ENCODE measurements around the gene MAP3K7CL. TPM values are rescaled to one million over a fixed set of nuclear protein-coding genes. Genes with fewer than 3 reads are reported as not detected.
A peak's percentile ranks its signal among the peaks of the same experiment; 100 is the strongest.

The MAP3K7CL gene
- total and polyA plus RNA-seq, 2 of the 8 experiments (the other 6 are each of a cell fraction or from before 2014, with no cell fraction given): not detected

GRCh38 chr21:29168891-29169315, 38.5 kb downstream of the MAP3K7CL start:
- no peak for DNase-seq (ENCODE audit: low read depth in 1 of 2, low spot score in 2 of 2)
- no peak for TF ChIP-seq BACH1 (IDR thresholded peaks at IDR 0.05; ENCODE audit: low read length)
- TF ChIP-seq PHF8 (conservative IDR thresholded peaks at IDR 0.05; ENCODE audit: low read depth, low read length): no peak
- no peak for TF ChIP-seq SAP30 (IDR thresholded peaks at IDR 0.05; ENCODE audit: insufficient read depth, insufficient replicate concordance, low read length)
- TF ChIP-seq CBX8 (IDR thresholded peaks at IDR 0.05; ENCODE audit: borderline replicate concordance, low read depth, low read length): no peak
- TF ChIP-seq POLR2AphosphoS5 (IDR thresholded peaks at IDR 0.05; ENCODE audit: low read depth, low read length): no peak
- TF ChIP-seq TAF7 (optimal IDR thresholded peaks at IDR 0.05; ENCODE audit: borderline replicate concordance, low read depth, low read length): no peak
- no peak for TF ChIP-seq ATF2 (IDR thresholded peaks at IDR 0.05; ENCODE audit: low read length)
- no peak for TF ChIP-seq ZNF274 (IDR thresholded peaks at IDR 0.05; ENCODE audit: borderline replicate concordance, extremely low read depth, low read length)
- no peak for TF ChIP-seq USF2 (IDR thresholded peaks at IDR 0.05; ENCODE audit: low read length)
- no peak for TF ChIP-seq CHD2 (IDR thresholded peaks at IDR 0.05; ENCODE audit: low read length)
- TF ChIP-seq RAD21 (IDR thresholded peaks at IDR 0.05 in 1 of 2, conservative IDR thresholded peaks at IDR 0.05 in 1 of 2; ENCODE audit: low read depth in 2 of 2, low read length in 2 of 2): no peak

More at GRCh38 chr21:29168891-29169315, 38.5 kb downstream of the MAP3K7CL start:
- no peak overlapping the region for H2BK15ac ChIP-seq (ENCODE audit: low read length)
- ChIA-PET POLR2A (ENCODE audit: partially characterized antibody) (interaction anchor here (1.0 kb wide), 1 partner anchor 131 kb away, joined by 4 read pairs; no protein-coding TSS in a partner anchor), CTCF (ENCODE audit: partially characterized antibody) (interaction anchor here (1.0 to 1.3 kb wide), 2 partner anchors 180 to 202 kb away, joined by 3 to 4 read pairs; no protein-coding TSS in a partner anchor)
- H3K23me2 ChIP-seq (ENCODE audit: low read depth, low read length): no peaks in the 10 kb centered on the region
- no peak overlapping the region for H3K4ac ChIP-seq (replicated peaks; ENCODE audit: insufficient read length, low read depth, low read length)
- H3K14ac ChIP-seq (ENCODE audit: insufficient read length): no peak overlapping the region
- no peak overlapping the region for H4K91ac ChIP-seq (replicated peaks; ENCODE audit: insufficient read length, low read length)
- no peak for FAIRE-seq
- no peaks in the 10 kb centered on the region for H3K9me3 ChIP-seq (ENCODE audit: insufficient read depth in 2 of 2, low read depth in 1 of 2, low read length in 1 of 2)
- no peak overlapping the region for H3K56ac ChIP-seq (replicated peaks; ENCODE audit: insufficient read length, low read depth, low read length)
- no peaks in the 10 kb centered on the region for H4K20me1 ChIP-seq (replicated peaks in 1 of 2; ENCODE audit: control insufficient read depth in 1 of 2, insufficient read depth in 2 of 2, low read length in 2 of 2)
- no peak overlapping the region for H2BK12ac ChIP-seq (ENCODE audit: low read depth, low read length)
- H3K27ac ChIP-seq (ENCODE audit: low read depth, low read length): no peak overlapping the region
- H2AK5ac ChIP-seq (ENCODE audit: low read depth, low read length): no peak overlapping the region
- H3K36me3 ChIP-seq (ENCODE audit: control insufficient read depth in 2 of 4, insufficient read depth in 4 of 4, low read length in 3 of 4): no peaks in the 10 kb centered on the region
- H2BK5ac ChIP-seq (ENCODE audit: low read depth, low read length): no peak overlapping the region
- H3K4me3 ChIP-seq (ENCODE audit: extremely low read depth in 1 of 4, insufficient read depth in 2 of 4, low read depth in 3 of 4, low read length in 4 of 4): no peak overlapping the region
- no peaks in the 10 kb centered on the region for H3K79me1 ChIP-seq (ENCODE audit: low read depth, low read length)
- H3K27me3 ChIP-seq (replicated peaks in 1 of 4; ENCODE audit: control insufficient read depth in 3 of 4, extremely low read depth in 1 of 4, insufficient read depth in 3 of 4, low read length in 3 of 4): no peaks in the 10 kb centered on the region
- H3K23ac ChIP-seq (ENCODE audit: insufficient read length): no peak overlapping the region
- H3K18ac ChIP-seq (ENCODE audit: extremely low read depth, low read length): no peak overlapping the region
- H3K4me2 ChIP-seq (ENCODE audit: insufficient read depth in 1 of 2, low read depth in 2 of 2, low read length in 2 of 2): no peak overlapping the region
- H3K79me2 ChIP-seq (ENCODE audit: control insufficient read depth in 1 of 2, insufficient read depth in 2 of 2, low read length in 2 of 2): no peaks in the 10 kb centered on the region
- 94% methylated on average over 3 of the region's 3 CpGs; no CpG with 5 or more reads in 1 of the 2 experiments for WGBS, 2 experiments (ENCODE audit: extremely low coverage in 1 of 2, insufficient coverage in 1 of 2, insufficient read length in 1 of 2, insufficient replicate concordance in 2 of 2, low coverage in 1 of 2, low lambda C conversion rate in 2 of 2, missing lambda C conversion rate in 1 of 2)
- H2BK120ac ChIP-seq (replicated peaks; ENCODE audit: low read depth, low read length): no peak overlapping the region
- H3K9ac ChIP-seq (replicated peaks in 1 of 4; ENCODE audit: extremely low read depth in 1 of 4, low read depth in 3 of 4, low read length in 3 of 4): peak overlapping the region in 1 of 4 experiments; percentile 34; a peak in 1 of 7 replicates
- H2AFZ ChIP-seq (ENCODE audit: low read length): no peak overlapping the region
- H3K4me1 ChIP-seq (replicated peaks in 1 of 4; ENCODE audit: control insufficient read depth in 3 of 4, insufficient read depth in 4 of 4, low read length in 3 of 4): no peaks in the 10 kb centered on the region
- H4K5ac ChIP-seq (ENCODE audit: insufficient read length, low read depth, low read length): no peak overlapping the region
- no peak overlapping the region for H2BK20ac ChIP-seq (ENCODE audit: low read length)
- H4K8ac ChIP-seq (ENCODE audit: extremely low read depth, insufficient read depth, low read length): no peak overlapping the region
